ENCODE measurements around the gene PAK5.

Gene PAK5

GRCh38 chr20:9838378-9839295 lies at the start of gene PAK5:
Gene PAK5, minus strand, starts transcription at chr20:9839076. Its CDS starts 194,748 bp downstream, at chr20:9644328.
- peak; percentile 91 to 95 for DNase-seq

- no peak for DNase-seq
These were observed 48.8 kb upstream of the PAK5 start for GRCh38 chr20:9887706-9888105.

- no peak for DNase-seq
These were observed 47.4 kb upstream of the PAK5 start for GRCh38 chr20:9886227-9886626.

- DNase-seq: no peak
These were observed 45.8 kb upstream of the PAK5 start for GRCh38 chr20:9884666-9885065.

GRCh38 chr20:9884061-9884460 lies 45.2 kb upstream of the PAK5 start:
- no peak for DNase-seq

- DNase-seq: no peak
These were observed 39.1 kb upstream of the PAK5 start for GRCh38 chr20:9877932-9878495.

- DNase-seq: no peak
These were observed 28.5 kb upstream of the PAK5 start for GRCh38 chr20:9867196-9867980.

- no peak for DNase-seq
These were observed 13.7 kb upstream of the PAK5 start for GRCh38 chr20:9852566-9852965.

- DNase-seq: no peak
These were observed 750 bp upstream of the PAK5 start for GRCh38 chr20:9839626-9840025.

- peak in 1 of 2 experiments; percentile 27 for DNase-seq
These were observed 870 bp downstream of the PAK5 start for GRCh38 chr20:9838035-9838377.

- no peak for DNase-seq
These were observed 1.2 kb downstream of the PAK5 start for GRCh38 chr20:9837634-9838033.

- DNase-seq: no peak
These were observed 3.6 kb downstream of the PAK5 start for GRCh38 chr20:9835302-9835701.

GRCh38 chr20:9831032-9831431 lies 7.8 kb downstream of the PAK5 start:
- no peak for DNase-seq

- DNase-seq: no peak
These were observed 9.0 kb downstream of the PAK5 start for GRCh38 chr20:9829835-9830234.

GRCh38 chr20:9817654-9818053 lies 21.2 kb downstream of the PAK5 start:
- DNase-seq: no peak

- DNase-seq: no peak
These were observed 23.2 kb downstream of the PAK5 start for GRCh38 chr20:9815632-9816031.

GRCh38 chr20:9810738-9811137 lies 28.1 kb downstream of the PAK5 start:
- DNase-seq: no peak

- no peak for DNase-seq
These were observed 29.6 kb downstream of the PAK5 start for GRCh38 chr20:9809271-9809670.

- DNase-seq: no peak
These were observed 30.7 kb downstream of the PAK5 start for GRCh38 chr20:9808166-9808565.

GRCh38 chr20:9807136-9807535 lies 31.7 kb downstream of the PAK5 start:
- DNase-seq: no peak

- DNase-seq: no peak
These were observed 38.5 kb downstream of the PAK5 start for GRCh38 chr20:9800421-9800820.

GRCh38 chr20:9794831-9795230 lies 44.0 kb downstream of the PAK5 start:
- DNase-seq: no peak

- no peak for DNase-seq
These were observed 46.2 kb downstream of the PAK5 start for GRCh38 chr20:9792674-9793073.

- DNase-seq: no peak
These were observed 49.7 kb downstream of the PAK5 start for GRCh38 chr20:9789131-9789530.

All from SHP77 (cell line).